Measurements from ENCODE around the gene ABCA13.
A peak's percentile ranks its signal among the peaks of the same experiment; 100 is the strongest.

ABCA13 gene

DNA sequence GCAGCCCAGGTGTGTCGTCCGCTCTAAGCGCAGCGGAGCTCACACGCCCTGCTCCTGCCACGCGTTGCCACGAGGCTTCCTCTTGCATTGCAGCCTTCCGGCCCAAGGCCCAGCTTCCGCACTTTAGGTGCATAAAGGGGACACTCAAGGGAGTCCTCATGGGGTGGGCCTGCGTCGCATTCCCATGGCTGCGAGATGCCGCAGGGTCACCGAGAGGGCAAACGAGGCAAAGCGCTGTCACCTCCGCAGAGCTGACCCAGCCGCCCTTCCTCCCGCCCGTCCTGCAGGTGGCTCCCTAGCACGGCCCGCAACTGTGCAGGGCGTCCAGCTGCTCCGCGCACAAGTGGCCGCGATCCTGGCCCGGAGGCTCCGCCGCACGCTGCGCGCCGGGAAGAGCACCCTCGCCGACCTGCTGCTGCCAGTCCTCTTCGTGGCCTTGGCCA, 283.5 kb downstream of the ABCA13 start:
- Histone ChIP-seq H3K4me3 (replicated peaks; ENCODE audit: insufficient read depth, low read length) (no peak overlapping the region), H3K27ac (replicated peaks) (no peak overlapping the region), H3K27me3 (ENCODE audit: insufficient read depth, poor library complexity, severe bottlenecking) (no peaks in the 10 kb centered on the region)
- no peak for DNase-seq (ENCODE audit: low read depth in 1 of 2, low spot score in 1 of 2)
- no peak for TF ChIP-seq POLR2AphosphoS5 (IDR thresholded peaks at IDR 0.05; ENCODE audit: low read depth)
- TF ChIP-seq, protein P1, sequence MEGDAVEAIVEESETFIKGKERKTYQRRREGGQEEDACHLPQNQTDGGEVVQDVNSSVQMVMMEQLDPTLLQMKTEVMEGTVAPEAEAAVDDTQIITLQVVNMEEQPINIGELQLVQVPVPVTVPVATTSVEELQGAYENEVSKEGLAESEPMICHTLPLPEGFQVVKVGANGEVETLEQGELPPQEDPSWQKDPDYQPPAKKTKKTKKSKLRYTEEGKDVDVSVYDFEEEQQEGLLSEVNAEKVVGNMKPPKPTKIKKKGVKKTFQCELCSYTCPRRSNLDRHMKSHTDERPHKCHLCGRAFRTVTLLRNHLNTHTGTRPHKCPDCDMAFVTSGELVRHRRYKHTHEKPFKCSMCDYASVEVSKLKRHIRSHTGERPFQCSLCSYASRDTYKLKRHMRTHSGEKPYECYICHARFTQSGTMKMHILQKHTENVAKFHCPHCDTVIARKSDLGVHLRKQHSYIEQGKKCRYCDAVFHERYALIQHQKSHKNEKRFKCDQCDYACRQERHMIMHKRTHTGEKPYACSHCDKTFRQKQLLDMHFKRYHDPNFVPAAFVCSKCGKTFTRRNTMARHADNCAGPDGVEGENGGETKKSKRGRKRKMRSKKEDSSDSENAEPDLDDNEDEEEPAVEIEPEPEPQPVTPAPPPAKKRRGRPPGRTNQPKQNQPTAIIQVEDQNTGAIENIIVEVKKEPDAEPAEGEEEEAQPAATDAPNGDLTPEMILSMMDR (IDR thresholded peaks at IDR 0.05; ENCODE audit: insufficient read depth, low read length) = no peak
- TF ChIP-seq, protein P2, sequence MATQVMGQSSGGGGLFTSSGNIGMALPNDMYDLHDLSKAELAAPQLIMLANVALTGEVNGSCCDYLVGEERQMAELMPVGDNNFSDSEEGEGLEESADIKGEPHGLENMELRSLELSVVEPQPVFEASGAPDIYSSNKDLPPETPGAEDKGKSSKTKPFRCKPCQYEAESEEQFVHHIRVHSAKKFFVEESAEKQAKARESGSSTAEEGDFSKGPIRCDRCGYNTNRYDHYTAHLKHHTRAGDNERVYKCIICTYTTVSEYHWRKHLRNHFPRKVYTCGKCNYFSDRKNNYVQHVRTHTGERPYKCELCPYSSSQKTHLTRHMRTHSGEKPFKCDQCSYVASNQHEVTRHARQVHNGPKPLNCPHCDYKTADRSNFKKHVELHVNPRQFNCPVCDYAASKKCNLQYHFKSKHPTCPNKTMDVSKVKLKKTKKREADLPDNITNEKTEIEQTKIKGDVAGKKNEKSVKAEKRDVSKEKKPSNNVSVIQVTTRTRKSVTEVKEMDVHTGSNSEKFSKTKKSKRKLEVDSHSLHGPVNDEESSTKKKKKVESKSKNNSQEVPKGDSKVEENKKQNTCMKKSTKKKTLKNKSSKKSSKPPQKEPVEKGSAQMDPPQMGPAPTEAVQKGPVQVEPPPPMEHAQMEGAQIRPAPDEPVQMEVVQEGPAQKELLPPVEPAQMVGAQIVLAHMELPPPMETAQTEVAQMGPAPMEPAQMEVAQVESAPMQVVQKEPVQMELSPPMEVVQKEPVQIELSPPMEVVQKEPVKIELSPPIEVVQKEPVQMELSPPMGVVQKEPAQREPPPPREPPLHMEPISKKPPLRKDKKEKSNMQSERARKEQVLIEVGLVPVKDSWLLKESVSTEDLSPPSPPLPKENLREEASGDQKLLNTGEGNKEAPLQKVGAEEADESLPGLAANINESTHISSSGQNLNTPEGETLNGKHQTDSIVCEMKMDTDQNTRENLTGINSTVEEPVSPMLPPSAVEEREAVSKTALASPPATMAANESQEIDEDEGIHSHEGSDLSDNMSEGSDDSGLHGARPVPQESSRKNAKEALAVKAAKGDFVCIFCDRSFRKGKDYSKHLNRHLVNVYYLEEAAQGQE (IDR thresholded peaks at IDR 0.05; ENCODE audit: insufficient replicate concordance, low read depth) = no peak
- TF ChIP-seq SPI1 (IDR thresholded peaks at IDR 0.05; ENCODE audit: borderline replicate concordance, low read depth) = no peak
- TF ChIP-seq GABPA (IDR thresholded peaks at IDR 0.05; ENCODE audit: low read depth) = no peak

DNA sequence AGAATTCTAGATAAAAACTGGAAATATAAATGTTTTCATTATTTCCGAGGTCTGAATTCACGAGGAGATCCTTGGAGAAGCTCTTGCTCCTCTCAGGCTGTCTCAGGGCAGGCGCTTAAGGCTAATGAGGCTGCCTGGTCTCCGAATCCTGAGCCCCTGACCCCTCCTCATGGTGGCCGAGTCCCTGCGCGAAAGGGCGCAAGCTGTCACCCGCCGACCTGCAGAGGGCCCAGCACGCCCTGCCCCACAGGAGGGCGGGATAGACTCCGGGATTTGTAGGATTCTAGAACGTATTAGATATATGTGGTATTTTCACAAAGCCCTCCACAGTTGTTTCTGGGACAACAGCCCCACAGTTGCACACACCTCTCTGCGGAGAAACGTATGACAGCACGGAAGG, 284.1 kb downstream of the ABCA13 start:
- Histone ChIP-seq H3K27me3 (ENCODE audit: insufficient read depth, poor library complexity, severe bottlenecking) (no peaks in the 10 kb centered on the region), H3K4me3 (replicated peaks; ENCODE audit: insufficient read depth, low read length) (no peak overlapping the region), H3K27ac (replicated peaks) (no peak overlapping the region)
- TF ChIP-seq SPI1 (IDR thresholded peaks at IDR 0.05; ENCODE audit: borderline replicate concordance, low read depth) (no peak), POLR2AphosphoS5 (IDR thresholded peaks at IDR 0.05; ENCODE audit: low read depth) (no peak), GABPA (IDR thresholded peaks at IDR 0.05; ENCODE audit: low read depth) (no peak)
- TF ChIP-seq, protein P1 (IDR thresholded peaks at IDR 0.05; ENCODE audit: insufficient read depth, low read length) = no peak
- TF ChIP-seq, protein P2 (IDR thresholded peaks at IDR 0.05; ENCODE audit: insufficient replicate concordance, low read depth) = no peak
- DNase-seq (ENCODE audit: low read depth in 1 of 2, low spot score in 1 of 2) = no peak

DNA sequence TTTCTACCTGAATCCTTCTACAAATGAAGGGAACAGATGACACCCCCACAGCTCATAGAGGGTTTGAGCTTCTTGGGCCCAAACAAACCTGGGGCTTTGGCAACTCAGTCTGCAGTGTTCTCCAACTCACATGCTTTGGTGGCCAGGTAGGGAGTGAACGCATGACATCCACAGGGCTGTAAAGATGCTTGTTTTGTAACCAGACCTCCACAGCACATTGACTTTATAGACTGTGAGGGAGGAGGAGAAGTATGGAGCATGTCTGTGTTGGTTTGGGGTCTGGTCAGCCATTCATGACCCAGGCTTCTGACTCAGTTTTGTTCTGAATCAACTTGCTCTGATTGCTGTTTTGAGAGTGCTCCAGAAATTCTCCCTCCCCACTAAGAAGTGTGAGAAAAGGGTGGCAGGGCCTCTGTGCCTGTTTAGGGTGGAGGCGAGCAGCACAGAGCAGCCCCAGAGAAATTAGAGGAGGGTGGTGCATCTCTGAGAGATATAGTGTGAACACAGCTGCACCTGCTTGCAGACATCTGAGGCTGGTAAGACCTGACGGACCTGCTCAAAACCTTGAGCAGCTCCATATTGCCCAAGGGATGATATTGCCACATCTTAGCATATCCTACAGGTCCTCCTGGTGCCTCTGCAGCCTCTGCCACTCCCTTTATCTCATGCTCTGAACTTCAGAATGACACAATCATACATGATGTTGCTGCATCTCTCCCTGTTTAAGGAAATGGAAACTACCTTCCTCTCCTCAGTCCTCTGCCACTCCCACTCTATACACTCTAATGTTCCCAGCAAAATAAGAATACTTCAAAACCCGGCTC, 287.7 kb downstream of the ABCA13 start:
- Histone ChIP-seq H3K27ac (replicated peaks) (no peak overlapping the region), H3K27me3 (ENCODE audit: insufficient read depth, poor library complexity, severe bottlenecking) (no peaks in the 10 kb centered on the region), H3K4me3 (replicated peaks; ENCODE audit: insufficient read depth, low read length) (no peak overlapping the region)
- DNase-seq (ENCODE audit: low read depth in 1 of 2, low spot score in 1 of 2) = peak; percentile 30 to 77
- TF ChIP-seq, protein P1 (IDR thresholded peaks at IDR 0.05; ENCODE audit: insufficient read depth, low read length) = no peak
- peak; percentile 14; the same call in 1 of the 2 replicates for TF ChIP-seq SPI1 (IDR thresholded peaks at IDR 0.05; ENCODE audit: borderline replicate concordance, low read depth)
